ENCODE data around the gene KPNB1.
A peak's percentile ranks its signal among the peaks of the same experiment; 100 is the strongest.
"Not testable (repeated sequence)": the region's sequence is repeated elsewhere in the genome, so short reads cannot be mapped to it uniquely, and the experiment has no call there.

Gene KPNB1

DNA sequence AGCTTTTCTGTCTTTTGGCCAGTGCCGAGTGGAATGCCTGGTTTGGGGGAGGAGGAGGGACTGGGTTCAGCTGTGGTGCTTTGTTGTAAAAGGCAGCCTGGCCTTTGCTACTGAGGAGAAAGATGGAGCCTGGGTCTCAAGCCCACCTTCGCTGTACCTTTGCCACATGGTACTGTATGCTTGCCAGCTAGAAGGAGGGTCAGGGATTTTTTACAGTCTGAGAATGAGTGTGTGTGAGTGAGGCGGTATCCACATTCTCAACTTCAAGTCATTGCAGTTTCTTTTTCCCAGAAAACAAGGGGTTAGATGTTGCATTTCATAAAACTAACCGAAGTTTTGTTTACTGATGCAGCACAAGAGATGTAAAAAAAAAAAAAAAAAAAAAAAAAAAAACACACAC is 33.0 kb downstream of the KPNB1 start:
- not testable (repeated sequence) for DNase-seq

GRCh38 chr17:47684025-47684424 is 34.3 kb downstream of the KPNB1 start:
- no peak for DNase-seq

- no peak for DNase-seq
Measured at GRCh38 chr17:47684535-47685193, 34.9 kb downstream of the KPNB1 start.

DNA sequence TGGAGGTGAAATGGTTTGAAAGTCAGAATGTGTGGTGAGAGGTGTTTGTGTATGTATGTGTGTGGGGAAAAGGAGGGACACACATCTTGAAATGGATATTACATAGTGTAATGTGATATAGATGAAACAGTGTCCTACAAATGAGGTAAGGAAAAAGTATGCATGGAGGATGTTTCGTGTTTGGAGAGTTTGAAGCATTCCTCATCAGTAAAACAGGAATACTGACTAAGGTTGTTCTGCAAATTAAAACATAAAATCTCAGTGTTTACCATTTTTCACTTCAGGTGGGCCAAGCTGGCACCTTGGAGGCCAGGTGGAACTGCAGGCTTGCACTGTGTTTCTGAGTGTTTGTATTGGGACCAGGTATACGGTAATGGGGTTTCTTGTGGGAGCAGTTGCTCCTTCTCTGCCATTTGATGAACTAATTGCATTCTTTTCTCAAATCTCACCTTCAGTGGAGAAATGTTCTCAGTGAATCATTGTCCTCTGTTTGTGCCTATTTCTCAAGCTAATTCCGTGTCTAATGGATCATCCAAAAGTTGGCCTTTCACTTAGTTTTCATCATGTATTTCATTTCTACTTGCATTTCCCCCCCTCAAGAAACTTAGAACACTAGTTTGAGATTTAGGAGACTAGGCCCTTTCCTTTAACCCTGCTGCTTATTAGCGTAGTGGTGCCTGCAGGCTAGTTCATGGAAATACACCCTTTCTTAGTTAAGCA is 36.0 kb downstream of the KPNB1 start:
- DNase-seq = no peak

DNA sequence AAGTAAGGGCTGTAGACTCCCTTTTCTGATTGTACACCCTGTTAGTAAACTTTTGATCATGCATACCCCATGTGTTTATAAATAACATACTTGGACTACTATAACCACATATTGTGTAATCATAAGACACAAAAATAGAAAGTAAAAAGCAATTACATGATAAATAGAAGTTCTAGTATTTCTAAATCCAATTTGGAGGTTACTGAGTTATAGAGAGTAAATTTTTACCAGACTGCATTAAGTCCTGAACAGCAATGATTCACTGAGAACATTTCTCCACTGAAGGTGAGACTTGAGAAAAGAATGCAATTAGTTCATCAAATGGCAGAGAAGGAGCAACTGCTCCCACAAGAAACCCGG is 36.5 kb downstream of the KPNB1 start:
- no peak for DNase-seq

GRCh38 chr17:47686664-47687327 is 37.1 kb downstream of the KPNB1 start:
- DNase-seq = no peak

- DNase-seq = no peak
Measured at GRCh38 chr17:47687328-47687690, 37.6 kb downstream of the KPNB1 start.

- DNase-seq = no peak
Measured at GRCh38 chr17:47687748-47688147, 38.0 kb downstream of the KPNB1 start.

DNA sequence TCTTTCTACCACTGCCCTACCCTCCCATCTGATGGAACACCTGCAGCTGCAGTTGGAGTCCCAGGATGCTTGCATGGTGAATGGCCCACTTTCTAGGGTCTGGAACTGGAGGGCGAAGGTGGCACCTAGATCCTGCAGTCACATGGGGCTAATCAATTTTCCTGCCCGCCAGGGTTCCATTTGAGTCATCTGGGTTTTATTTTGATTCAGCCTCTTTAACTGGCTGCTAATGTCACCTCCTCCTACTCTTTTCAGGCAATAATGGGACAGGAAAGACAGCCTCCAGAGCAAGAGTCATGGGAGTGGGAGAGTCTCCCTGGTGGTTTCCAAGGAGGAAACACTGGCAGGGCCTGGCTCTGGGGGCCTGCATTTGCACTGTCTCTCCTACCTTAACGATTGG is 40.4 kb downstream of the KPNB1 start:
- no peak for DNase-seq

GRCh38 chr17:47692137-47692894 is 42.6 kb downstream of the KPNB1 start:
- no peak for DNase-seq

GRCh38 chr17:47692895-47693730 is 43.4 kb downstream of the KPNB1 start:
- DNase-seq = no peak

- peak; percentile 68 for DNase-seq
Measured at GRCh38 chr17:47693731-47694580, 44.2 kb downstream of the KPNB1 start, which contains the start of gene TBKBP1. TBKBP1 (plus strand) TSS chr17:47694161; CDS start chr17:47696113, 1,952 bp downstream.

- DNase-seq = peak; percentile 73
Measured at GRCh38 chr17:47694581-47695428, 45.1 kb downstream of the KPNB1 start.

DNA sequence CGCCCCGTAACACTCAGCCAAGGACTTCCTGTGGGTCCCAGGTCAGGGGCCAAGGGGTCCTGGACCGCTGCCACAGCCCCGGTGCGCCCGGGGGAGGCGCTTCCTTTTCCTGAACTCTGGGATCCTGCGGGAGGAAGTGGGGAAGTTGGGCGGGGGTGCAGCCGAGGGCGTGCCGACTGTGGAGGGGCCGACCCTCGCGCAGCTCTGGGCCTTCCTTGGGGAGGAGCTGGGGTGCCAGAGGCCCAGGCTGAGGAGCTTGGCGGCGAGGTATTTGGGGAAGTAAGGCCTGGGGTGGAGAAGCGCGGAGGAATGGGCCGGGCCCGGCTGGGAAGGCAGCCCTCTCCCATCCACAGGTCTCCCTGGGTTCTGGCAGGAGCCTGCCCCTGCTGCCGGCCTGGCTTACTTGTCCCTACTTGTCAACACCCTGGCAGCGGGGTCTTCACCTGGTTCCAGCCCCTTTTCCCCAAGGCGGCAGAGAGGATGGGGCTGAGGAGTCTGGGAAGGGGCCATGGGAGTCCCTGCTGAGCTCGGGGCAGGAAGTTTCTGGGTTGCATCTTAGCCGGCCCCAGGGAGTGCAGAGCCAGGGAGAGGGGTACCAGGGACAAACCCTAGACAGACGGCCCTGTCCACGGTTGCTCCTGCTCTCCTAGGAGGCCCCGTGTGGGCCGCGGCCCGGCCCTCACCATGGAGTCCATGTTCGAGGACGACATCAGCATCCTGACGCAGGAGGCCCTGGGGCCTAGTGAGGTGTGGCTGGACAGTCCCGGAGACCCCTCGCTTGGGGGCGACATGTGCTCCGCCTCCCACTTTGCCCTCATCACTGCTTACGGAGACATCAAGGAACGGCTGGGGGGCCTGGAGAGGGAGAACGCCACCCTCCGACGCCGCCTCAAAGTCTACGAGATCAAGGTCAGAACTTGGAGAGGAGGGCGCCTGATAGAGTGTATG is 46.0 kb downstream of the KPNB1 start:
- no peak for DNase-seq

- DNase-seq = no peak
Measured at GRCh38 chr17:47696717-47697642, 47.3 kb downstream of the KPNB1 start.

DNA sequence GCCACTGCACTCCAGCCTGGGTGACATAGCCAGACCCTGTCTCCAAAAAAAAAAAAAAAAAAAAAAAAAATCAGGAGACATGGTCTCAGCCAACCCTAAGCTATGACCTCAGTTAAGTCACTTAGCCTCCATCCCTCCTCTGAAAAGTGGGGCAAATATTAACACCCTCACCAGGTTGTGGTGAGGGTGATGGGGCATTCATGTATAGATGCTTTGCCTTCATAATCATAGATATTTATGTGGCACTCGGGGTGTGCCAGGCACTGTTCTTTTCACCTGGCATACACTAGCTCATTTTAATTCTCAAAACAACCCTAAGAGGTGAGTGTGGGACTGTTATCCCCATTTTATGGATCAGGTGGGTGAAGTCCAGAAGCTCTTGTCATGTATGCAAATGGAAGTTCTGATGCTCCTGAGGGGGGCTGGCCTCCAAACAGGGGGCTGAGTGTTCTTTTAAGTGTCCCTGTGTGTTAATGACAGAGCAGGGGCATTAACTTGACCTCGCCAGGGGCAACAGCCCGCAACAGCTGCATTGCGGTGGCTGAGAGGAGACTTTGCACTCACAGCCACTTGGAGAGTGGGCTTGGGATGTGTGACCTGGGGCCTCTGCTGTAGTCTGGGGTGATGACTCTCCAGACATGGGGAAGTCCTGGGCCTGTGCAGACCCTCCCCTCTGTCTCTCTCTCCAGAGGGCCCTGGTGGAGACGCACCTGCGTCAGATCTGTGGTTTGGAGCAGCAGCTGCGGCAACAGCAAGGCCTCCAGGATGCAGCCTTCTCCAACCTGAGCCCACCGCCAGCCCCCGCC is 48.4 kb downstream of the KPNB1 start:
- DNase-seq = no peak
